Endothelial cell of umbilical vein (primary cell): ENCODE measurements around the gene UNC45A. TPM values are rescaled to one million over a fixed set of nuclear protein-coding genes. Genes with fewer than 3 reads are reported as not detected.

Source experiments
- BruUV-seq: library from RNA; stranded (reverse); fragments of 400-500 nt; replicated peaks from 2 replicates; lab custom pipeline; 2021; lab: Mats Ljungman, UMichigan
- CTCF ChIA-PET: fragments of 300-600, 350-600 bp; sonication (Branson Sonifier 250); formaldehyde crosslinking; loops from one replicate; lab custom pipeline; 2021; ENCODE audit warnings: antibody characterized with exemption, inconsistent platforms; lab: Charles Lee
- POLR2A ChIA-PET: fragments of 300-600, 350-600 bp; sonication (Branson Sonifier 250); formaldehyde crosslinking; loops from one replicate; lab custom pipeline; 2021; ENCODE audit warnings: antibody characterized with exemption, inconsistent platforms; lab: Charles Lee
- DNase-seq: peaks from one replicate; pipeline ENCODE4 v3.0.0-alpha.2; 2011; ENCODE audit warnings: low read depth, low spot score
- FAIRE-seq: peaks from 2 replicates; lab custom pipeline; 2011; peaks lifted over from hg19 to GRCh38; lab: Jason Lieb, UNC
- H2AFZ ChIP-seq: 2 replicates; pipeline ENCODE4 v1.6.0; 2012; ENCODE audit warnings: low read depth, low read length, control low read depth, inconsistent platforms
- H3K27ac ChIP-seq: 2 replicates; pipeline ENCODE4 v1.5.1; 2011; ENCODE audit warnings: low read depth, mild to moderate bottlenecking, control low read depth, low read length, moderate library complexity; ENCODE audit not compliant: insufficient read depth
- H3K27me3 ChIP-seq, 2 experiments: 2 replicates each; pipeline versions ENCODE4 v1.6.0 to v1.6.1; 2011; ENCODE audit warnings: low read length in 2 of 2, mixed read lengths in 1 of 2; ENCODE audit not compliant: control insufficient read depth in 2 of 2, insufficient read depth in 2 of 2
- H3K36me3 ChIP-seq, 2 experiments: 2 replicates in 1 of 2; 3 replicates in 1 of 2; pipeline ENCODE4 v1.5.1; 2011; ENCODE audit warnings: low read length in 2 of 2, mild to moderate bottlenecking in 1 of 2, moderate library complexity in 1 of 2; ENCODE audit not compliant: control insufficient read depth in 2 of 2, insufficient read depth in 2 of 2; ENCODE audit errors: extremely low read depth in 1 of 2
- H3K4me1 ChIP-seq: 3 replicates; pipeline ENCODE4 v1.5.1; 2011; ENCODE audit warnings: mild to moderate bottlenecking, low read length; ENCODE audit not compliant: control insufficient read depth, insufficient read depth; ENCODE audit errors: extremely low read depth
- H3K4me2 ChIP-seq: 2 replicates; pipeline ENCODE4 v1.6.1; 2011; ENCODE audit warnings: low read length, control low read depth, mixed read lengths; ENCODE audit not compliant: insufficient read depth
- H3K4me3 ChIP-seq, 3 experiments: fragments of 200-600 bp in 1 of 3; sonication (generic), shearing (Covaris generic) in 1 of 3; replicated peaks in 1 of 3; 2 replicates each; pipeline ENCODE4 v1.5.1; 2011 to 2016; ENCODE audit warnings: control low read depth in 3 of 3, low read length in 3 of 3, mild to moderate bottlenecking in 2 of 3, inconsistent platforms in 1 of 3, low read depth in 1 of 3, moderate library complexity in 1 of 3; ENCODE audit not compliant: insufficient read depth in 1 of 3
- H3K79me2 ChIP-seq: 2 replicates; pipeline ENCODE4 v1.6.0; 2012; ENCODE audit warnings: low read length, inconsistent platforms; ENCODE audit not compliant: control insufficient read depth, insufficient read depth
- H3K9ac ChIP-seq: replicated peaks from 2 replicates; pipeline ENCODE3; 2011; ENCODE audit warnings: low read length, control low read depth; ENCODE audit not compliant: insufficient read depth; ENCODE audit errors: extremely low read depth
- H3K9me1 ChIP-seq: replicated peaks from 3 replicates; pipeline ENCODE4 v1.6.0; 2011; ENCODE audit warnings: mild to moderate bottlenecking, low read length; ENCODE audit not compliant: control insufficient read depth, insufficient read depth; ENCODE audit errors: extremely low read depth
- H3K9me3 ChIP-seq: replicated peaks from 2 replicates; pipeline ENCODE4 v1.5.1; 2012; ENCODE audit warnings: low read length, inconsistent platforms; ENCODE audit not compliant: control insufficient read depth, insufficient read depth
- H4K20me1 ChIP-seq: replicated peaks from 2 replicates; pipeline ENCODE3; 2011; ENCODE audit warnings: mild to moderate bottlenecking, low read length; ENCODE audit not compliant: control insufficient read depth, insufficient read depth; ENCODE audit errors: extremely low read depth
- EZH2 ChIP-seq: IDR thresholded peaks from 2 replicates; pipeline ENCODE4 v1.6.1; 2012; ENCODE audit warnings: borderline replicate concordance, low read depth, mild to moderate bottlenecking, moderate library complexity, low read length, inconsistent platforms; ENCODE audit not compliant: severe bottlenecking
- FOS ChIP-seq: IDR thresholded peaks from 2 replicates; pipeline ENCODE4 v1.6.1; 2011; ENCODE audit warnings: mild to moderate bottlenecking, low read length, moderate library complexity, borderline replicate concordance; ENCODE audit not compliant: insufficient read depth
- GATA2 ChIP-seq: IDR thresholded peaks from 2 replicates; pipeline ENCODE4 v1.7.0; 2011; ENCODE audit warnings: low read depth, mild to moderate bottlenecking, moderate library complexity, mixed read lengths, low read length; ENCODE audit not compliant: insufficient read length, insufficient read depth
- JUN ChIP-seq: IDR thresholded peaks from 2 replicates; pipeline ENCODE4 v1.6.1; 2011; ENCODE audit warnings: borderline replicate concordance, low read depth; ENCODE audit not compliant: insufficient read length, insufficient read depth
- MAX ChIP-seq: IDR thresholded peaks from 2 replicates; pipeline ENCODE4 v1.6.1; 2011; ENCODE audit not compliant: insufficient read depth, insufficient read length
- MYC ChIP-seq: IDR thresholded peaks from one replicate; pipeline ENCODE4 v1.6.1; 2011; ENCODE audit warnings: mild to moderate bottlenecking, low read depth, low read length
- POLR2A ChIP-seq: IDR thresholded peaks from 2 replicates; pipeline ENCODE4 v1.6.1; 2012; ENCODE audit warnings: low read depth, mild to moderate bottlenecking, control low read depth, low read length
- POLR2AphosphoS5 ChIP-seq: IDR thresholded peaks from 2 replicates; pipeline ENCODE4 v1.6.1; 2012; ENCODE audit warnings: low read depth, mild to moderate bottlenecking, control low read depth, low read length, moderate library complexity; ENCODE audit not compliant: insufficient read depth
- dilution Hi-C: fragments of 300-500 bp; cut with MboI; formaldehyde crosslinking; loops from one replicate; pipeline ENCODE4 v1.15.0; 2019; ENCODE audit warnings: low sequenced_read_pairs; ENCODE audit not compliant: extremely low pct_ligation_motif_present
- intact Hi-C: fragments of 100-400 bp; cut with micrococcal nuclease; formaldehyde crosslinking; loops from one replicate; pipeline ENCODE4 v1.10.0; 2022
- polyA plus RNA-seq, 4 experiments: library from polyadenylated mRNA; depleted of rRNA in 3 of 4; stranded (reverse) in 3 of 4; unstranded in 1 of 4; fragments of >200 nt; gene quantifications; 2 replicates each; pipeline versions ENCODE4 v1.2.1 to v1.2.3, GENCODE V29; 2011 to 2012; ENCODE audit warnings: missing spikeins in 1 of 4
- total RNA-seq: library from RNA; stranded (reverse); gene quantifications from 2 replicates; pipeline ENCODE4 v1.2.3, GENCODE V29; 2021
- TF ChIP-seq, protein P1 (sequence below), 2 donors: IDR thresholded peaks; 1 replicate in 1 of 2; 2 replicates in 1 of 2; pipeline ENCODE4 v1.5.1; 2011; ENCODE audit warnings: low read length in 2 of 2, mild to moderate bottlenecking in 2 of 2, moderate library complexity in 2 of 2, control low read depth in 1 of 2, inconsistent platforms in 1 of 2, low read depth in 1 of 2; ENCODE audit not compliant: insufficient read depth in 1 of 2; ENCODE audit errors: extremely low read depth in 1 of 2

The UNC45A gene
- total and polyA plus RNA-seq, 2 donors (not counting 3 experiments of a cell fraction or from before 2014, with no cell fraction given), result 103 to 106 TPM

DNA sequence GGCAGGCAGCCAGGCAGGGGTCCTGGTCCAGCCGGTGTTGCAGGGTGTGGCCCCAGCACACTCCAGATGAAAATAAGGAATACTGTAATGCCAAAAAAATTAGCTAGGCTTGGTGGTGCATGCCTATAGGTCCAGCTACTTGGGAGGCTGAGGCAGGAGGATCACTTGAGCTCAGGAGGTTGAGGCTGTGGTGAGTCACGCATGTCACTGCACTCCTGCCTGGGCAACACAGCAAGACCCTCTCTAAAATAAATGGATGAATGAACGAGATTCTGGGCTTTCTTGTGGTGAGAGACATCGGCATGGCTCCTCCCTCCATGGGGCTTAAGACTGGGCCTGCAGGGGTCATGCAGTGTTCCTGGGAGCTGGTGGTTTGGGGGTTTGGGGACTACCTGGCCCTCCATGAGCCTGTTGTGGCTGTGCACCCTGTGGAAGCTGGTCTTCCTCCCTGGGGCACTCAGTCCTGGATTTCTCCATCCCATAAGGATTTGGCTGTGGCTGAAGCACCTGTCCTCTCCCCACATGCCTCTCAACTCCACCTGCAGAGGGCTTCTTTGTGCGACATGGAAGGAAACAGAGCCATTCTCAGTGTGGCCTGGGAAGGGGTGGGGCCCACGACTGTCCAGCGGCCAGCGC, 12.0 kb downstream of the UNC45A start:
- intact Hi-C loops, result no loop called here

More for the DNA sequence above, 12.0 kb downstream of the UNC45A start:
- TF ChIP-seq, protein P1, sequence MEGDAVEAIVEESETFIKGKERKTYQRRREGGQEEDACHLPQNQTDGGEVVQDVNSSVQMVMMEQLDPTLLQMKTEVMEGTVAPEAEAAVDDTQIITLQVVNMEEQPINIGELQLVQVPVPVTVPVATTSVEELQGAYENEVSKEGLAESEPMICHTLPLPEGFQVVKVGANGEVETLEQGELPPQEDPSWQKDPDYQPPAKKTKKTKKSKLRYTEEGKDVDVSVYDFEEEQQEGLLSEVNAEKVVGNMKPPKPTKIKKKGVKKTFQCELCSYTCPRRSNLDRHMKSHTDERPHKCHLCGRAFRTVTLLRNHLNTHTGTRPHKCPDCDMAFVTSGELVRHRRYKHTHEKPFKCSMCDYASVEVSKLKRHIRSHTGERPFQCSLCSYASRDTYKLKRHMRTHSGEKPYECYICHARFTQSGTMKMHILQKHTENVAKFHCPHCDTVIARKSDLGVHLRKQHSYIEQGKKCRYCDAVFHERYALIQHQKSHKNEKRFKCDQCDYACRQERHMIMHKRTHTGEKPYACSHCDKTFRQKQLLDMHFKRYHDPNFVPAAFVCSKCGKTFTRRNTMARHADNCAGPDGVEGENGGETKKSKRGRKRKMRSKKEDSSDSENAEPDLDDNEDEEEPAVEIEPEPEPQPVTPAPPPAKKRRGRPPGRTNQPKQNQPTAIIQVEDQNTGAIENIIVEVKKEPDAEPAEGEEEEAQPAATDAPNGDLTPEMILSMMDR (IDR thresholded peaks at IDR 0.05; ENCODE audit: extremely low read depth in 1 of 2, insufficient read depth in 1 of 2, low read depth in 1 of 2, low read length in 2 of 2), result no peak
- TF ChIP-seq GATA2, result no peak
- no peak for TF ChIP-seq POLR2AphosphoS5
- TF ChIP-seq FOS, result no peak
- TF ChIP-seq JUN, result no peak
- TF ChIP-seq MAX, result no peak
- no peak for TF ChIP-seq MYC
- no peak for TF ChIP-seq POLR2A
- no peak for TF ChIP-seq EZH2
- H3K79me2 ChIP-seq, result no peaks in the 10 kb centered on the region
- peaks cover 22 to 65% of the 10 kb centered on the region in 2 experiments for H3K36me3 ChIP-seq
- no peaks in the 10 kb centered on the region for H3K27me3 ChIP-seq
- FAIRE-seq (no peak), DNase-seq (no peak)
- CTCF ChIA-PET, result interaction anchor here (1.0 to 2.8 kb wide), 4 partner anchors 10 to 102 kb away, joined by 3 to 24 read pairs (median 4); partner anchors contain the start of gene UNC45A
- dilution Hi-C loops, result no loop called here
- H3K27ac ChIP-seq, result no peak overlapping the region
- no peaks in the 10 kb centered on the region for H4K20me1 ChIP-seq
- H3K9me3 ChIP-seq, result no peaks in the 10 kb centered on the region
- H2AFZ ChIP-seq, result no peak overlapping the region
- H3K4me1 ChIP-seq, result peaks cover 10% of the 10 kb centered on the region
- BruUV-seq, result no TSS peak
- H3K4me2 ChIP-seq, result no peak overlapping the region
- H3K4me3 ChIP-seq, result no peak overlapping the region
- no peaks in the 10 kb centered on the region for H3K9me1 ChIP-seq
- no peak overlapping the region for H3K9ac ChIP-seq
- POLR2A ChIA-PET, result no interaction called here
